CD4-positive, alpha-beta T cell (primary cell): Measurements from ENCODE around the gene COL16A1. TPM values are rescaled to one million over a fixed set of nuclear protein-coding genes. Genes with fewer than 3 reads are reported as not detected.

Experiments used
- ATAC-seq: fragments of 200-7000 bp; cut with Tn5 transposase; one replicate; pipeline ENCODE4 v1.10.0; 2022; ENCODE audit warnings: mild to moderate bottlenecking; ENCODE audit not compliant: poor library complexity
- CTCF ChIA-PET: fragments of 350-600 bp; sonication (Branson Sonifier 250); formaldehyde crosslinking; loops from one replicate; lab custom pipeline; 2021; ENCODE audit warnings: antibody characterized with exemption, inconsistent platforms; lab: Charles Lee
- POLR2A ChIA-PET: fragments of 350-600 bp; sonication (Branson Sonifier 250); formaldehyde crosslinking; loops from one replicate; lab custom pipeline; 2021; ENCODE audit warnings: antibody characterized with exemption, inconsistent platforms; lab: Charles Lee
- DNase-seq, 14 experiments: peaks; one replicate each; pipeline ENCODE4 v3.0.0-alpha.2; 2013 to 2020; ENCODE audit warnings: mixed read lengths in 2 of 14
- H3K27ac ChIP-seq, 2 donors: one replicate each; pipeline versions ENCODE4 v1.5.1 to v1.7.0; 2013; ENCODE audit warnings: low read length in 2 of 2, low read depth in 1 of 2, mild to moderate bottlenecking in 1 of 2
- H3K27me3 ChIP-seq, 2 experiments: 1 replicate in 1 of 2; 2 replicates in 1 of 2; pipeline versions ENCODE4 v1.6.1 to v1.7.0; 2013; ENCODE audit warnings: low read length in 2 of 2, control low read depth in 1 of 2, mild to moderate bottlenecking in 1 of 2, moderate library complexity in 1 of 2; ENCODE audit not compliant: insufficient read depth in 2 of 2, control insufficient read depth in 1 of 2
- H3K36me3 ChIP-seq: one replicate; pipeline ENCODE4 v1.6.1; 2013; ENCODE audit warnings: low read length, control low read depth; ENCODE audit not compliant: insufficient read depth
- H3K4me1 ChIP-seq: one replicate; pipeline ENCODE4 v1.6.1; 2013; ENCODE audit warnings: low read length, control low read depth; ENCODE audit not compliant: insufficient read depth
- H3K4me3 ChIP-seq: one replicate; pipeline ENCODE4 v1.5.1; 2013; ENCODE audit warnings: mild to moderate bottlenecking, low read length, moderate library complexity
- H3K9me3 ChIP-seq, 2 experiments: 1 replicate in 1 of 2; 2 replicates in 1 of 2; pipeline versions ENCODE4 v1.6.1 to v1.7.0; 2013; ENCODE audit warnings: low read length in 2 of 2, mild to moderate bottlenecking in 2 of 2, control low read depth in 1 of 2, moderate library complexity in 1 of 2; ENCODE audit not compliant: control insufficient read depth in 1 of 2, insufficient read depth in 1 of 2
- H3K27ac Mint-ChIP-seq: one replicate; pipeline ENCODE4 v1.8.0; 2020; ENCODE audit warnings: mixed read lengths
- H3K27me3 Mint-ChIP-seq: one replicate; pipeline ENCODE4 v1.8.0; 2021; ENCODE audit warnings: mixed read lengths
- H3K36me3 Mint-ChIP-seq: one replicate; pipeline ENCODE4 v1.8.0; 2021; ENCODE audit warnings: low read depth, mixed read lengths
- H3K4me1 Mint-ChIP-seq: one replicate; pipeline ENCODE4 v1.8.0; 2021; ENCODE audit warnings: low read depth, mixed read lengths
- H3K4me3 Mint-ChIP-seq: one replicate; pipeline ENCODE4 v1.8.0; 2020; ENCODE audit warnings: mild to moderate bottlenecking, mixed read lengths
- H3K9me3 Mint-ChIP-seq: one replicate; pipeline ENCODE4 v1.8.0; 2020; ENCODE audit warnings: mixed read lengths
- intact Hi-C, 2 experiments: fragments of 100-400 bp; cut with DNase I in 1 of 2; cut with micrococcal nuclease in 1 of 2; formaldehyde crosslinking; loops; one replicate each; pipeline versions ENCODE4 v1.15.1 to v1.9.0; 2023 to 2025; cut with DNase I, micrococcal nuclease
- total RNA-seq, 174 experiments: library from RNA in 2 of 174; stranded (reverse) in 2 of 174; gene quantifications; one replicate each; pipeline ENCODE4 v1.2.3 and lab custom pipeline; 2021 to 2026
- TF ChIP-seq, protein P1 (sequence below): fragments of 200-600 bp; IDR thresholded peaks from one replicate; pipeline ENCODE4 v1.8.0; 2022; ENCODE audit warnings: antibody characterized with exemption, mild to moderate bottlenecking

The COL16A1 gene
- total RNA-seq, 2 experiments from 2014 or later = not detected

DNA sequence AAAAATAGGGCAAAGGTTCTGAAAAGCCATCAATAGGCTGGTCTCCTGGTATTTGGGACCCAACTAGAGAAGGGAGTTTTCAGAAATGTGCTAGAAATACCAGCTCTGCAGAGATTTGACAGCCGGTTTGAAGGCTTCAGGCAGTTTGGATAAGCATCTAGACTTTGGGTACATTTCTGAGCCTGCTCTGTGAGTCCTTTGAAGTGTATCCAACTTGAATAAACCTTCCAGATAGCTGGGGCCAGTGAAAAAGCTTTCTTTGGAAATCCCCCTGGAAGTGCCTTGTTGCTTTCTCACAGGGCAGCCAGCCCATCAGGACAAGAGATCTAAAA is 52.8 kb downstream of the COL16A1 start:
- H3K4me1 ChIP-seq = peaks cover 2% of the 10 kb centered on the region
- DNase-seq (no peak), ATAC-seq (no peak)
- no peaks in the 10 kb centered on the region for H3K36me3 ChIP-seq
- ChIA-PET POLR2A (interaction anchor here (0.7 kb wide), 1 partner anchor 262 kb away, joined by 3 read pairs; no protein-coding TSS in a partner anchor), CTCF (interaction anchor here (1.3 kb wide), 1 partner anchor 138 kb away, joined by 3 read pairs; no protein-coding TSS in a partner anchor)
- H3K9me3 ChIP-seq = peaks cover 0 to 4% of the 10 kb centered on the region in 2 experiments
- no peaks in the 10 kb centered on the region for H3K27me3 ChIP-seq
- Mint-ChIP-seq H3K27ac (no peak overlapping the region), H3K27me3 (no peaks in the 10 kb centered on the region), H3K4me1 (peaks cover under 1% of the 10 kb centered on the region), H3K36me3 (no peaks in the 10 kb centered on the region), H3K9me3 (no peaks in the 10 kb centered on the region), H3K4me3 (no peak overlapping the region)
- intact Hi-C loops = no loop called here
- TF ChIP-seq, protein P1, sequence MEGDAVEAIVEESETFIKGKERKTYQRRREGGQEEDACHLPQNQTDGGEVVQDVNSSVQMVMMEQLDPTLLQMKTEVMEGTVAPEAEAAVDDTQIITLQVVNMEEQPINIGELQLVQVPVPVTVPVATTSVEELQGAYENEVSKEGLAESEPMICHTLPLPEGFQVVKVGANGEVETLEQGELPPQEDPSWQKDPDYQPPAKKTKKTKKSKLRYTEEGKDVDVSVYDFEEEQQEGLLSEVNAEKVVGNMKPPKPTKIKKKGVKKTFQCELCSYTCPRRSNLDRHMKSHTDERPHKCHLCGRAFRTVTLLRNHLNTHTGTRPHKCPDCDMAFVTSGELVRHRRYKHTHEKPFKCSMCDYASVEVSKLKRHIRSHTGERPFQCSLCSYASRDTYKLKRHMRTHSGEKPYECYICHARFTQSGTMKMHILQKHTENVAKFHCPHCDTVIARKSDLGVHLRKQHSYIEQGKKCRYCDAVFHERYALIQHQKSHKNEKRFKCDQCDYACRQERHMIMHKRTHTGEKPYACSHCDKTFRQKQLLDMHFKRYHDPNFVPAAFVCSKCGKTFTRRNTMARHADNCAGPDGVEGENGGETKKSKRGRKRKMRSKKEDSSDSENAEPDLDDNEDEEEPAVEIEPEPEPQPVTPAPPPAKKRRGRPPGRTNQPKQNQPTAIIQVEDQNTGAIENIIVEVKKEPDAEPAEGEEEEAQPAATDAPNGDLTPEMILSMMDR = no peak
- H3K27ac ChIP-seq = no peak overlapping the region
- H3K4me3 ChIP-seq = no peak overlapping the region

DNA sequence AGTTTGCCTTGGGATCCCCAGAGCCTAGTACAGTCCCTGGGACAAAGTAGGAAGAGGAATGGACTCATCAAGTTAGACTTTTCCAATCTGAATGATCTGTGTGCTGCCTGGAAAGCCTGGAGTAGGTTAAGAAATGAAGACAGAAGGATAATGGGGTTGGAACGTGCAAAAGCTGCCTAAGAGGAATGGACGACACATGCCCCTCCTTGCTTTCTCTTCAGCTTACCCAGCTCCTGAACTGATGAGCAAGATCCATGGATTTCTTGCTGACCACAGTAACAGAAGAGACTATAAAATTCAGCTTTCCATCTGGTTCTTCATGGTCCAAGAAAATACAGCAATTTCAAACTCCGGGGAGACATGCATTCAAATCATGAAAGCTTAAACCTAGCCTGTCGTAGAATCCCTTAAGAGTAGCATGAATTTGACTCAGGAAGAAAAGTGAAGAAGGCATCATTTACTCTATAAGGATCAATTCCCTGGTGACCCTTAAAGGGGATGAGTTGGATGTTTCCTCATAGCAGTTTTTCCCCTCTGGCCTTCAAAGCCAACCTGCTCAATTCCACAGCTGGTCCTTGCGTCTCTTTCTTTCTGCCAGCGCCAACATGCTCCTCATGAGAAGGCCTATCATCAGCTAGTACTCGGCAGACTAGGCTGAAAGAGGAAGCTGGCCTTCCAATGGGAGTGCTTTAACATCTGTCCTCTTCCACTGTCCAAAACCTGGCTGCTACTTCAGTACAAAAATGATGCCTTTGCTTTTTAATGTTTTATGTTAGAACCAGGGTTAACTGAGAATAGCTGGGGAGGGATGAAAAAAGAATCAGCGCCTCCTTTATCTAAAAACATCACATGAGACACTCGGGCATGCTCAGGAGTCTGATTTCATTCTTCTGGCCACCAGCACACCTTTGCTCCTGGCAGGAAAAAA is 53.4 kb downstream of the COL16A1 start:
- TF ChIP-seq, protein P1 = no peak
- ChIA-PET POLR2A (interaction anchor here (0.7 kb wide), 1 partner anchor 262 kb away, joined by 3 read pairs; no protein-coding TSS in a partner anchor), CTCF (interaction anchor here (1.3 kb wide), 1 partner anchor 138 kb away, joined by 3 read pairs; no protein-coding TSS in a partner anchor)
- Histone ChIP-seq H3K4me1 (peaks cover 8% of the 10 kb centered on the region), H3K9me3 (peaks cover 0 to 4% of the 10 kb centered on the region in 2 experiments), H3K36me3 (no peaks in the 10 kb centered on the region), H3K4me3 (no peak overlapping the region), H3K27me3 (no peaks in the 10 kb centered on the region), H3K27ac (no peak overlapping the region)
- intact Hi-C loops = no loop called here
- Mint-ChIP-seq H3K4me1 (peaks cover 7% of the 10 kb centered on the region), H3K4me3 (no peak overlapping the region), H3K27ac (no peak overlapping the region), H3K36me3 (no peaks in the 10 kb centered on the region), H3K9me3 (no peaks in the 10 kb centered on the region), H3K27me3 (no peaks in the 10 kb centered on the region)
- no peak for ATAC-seq
- no peak for DNase-seq

DNA sequence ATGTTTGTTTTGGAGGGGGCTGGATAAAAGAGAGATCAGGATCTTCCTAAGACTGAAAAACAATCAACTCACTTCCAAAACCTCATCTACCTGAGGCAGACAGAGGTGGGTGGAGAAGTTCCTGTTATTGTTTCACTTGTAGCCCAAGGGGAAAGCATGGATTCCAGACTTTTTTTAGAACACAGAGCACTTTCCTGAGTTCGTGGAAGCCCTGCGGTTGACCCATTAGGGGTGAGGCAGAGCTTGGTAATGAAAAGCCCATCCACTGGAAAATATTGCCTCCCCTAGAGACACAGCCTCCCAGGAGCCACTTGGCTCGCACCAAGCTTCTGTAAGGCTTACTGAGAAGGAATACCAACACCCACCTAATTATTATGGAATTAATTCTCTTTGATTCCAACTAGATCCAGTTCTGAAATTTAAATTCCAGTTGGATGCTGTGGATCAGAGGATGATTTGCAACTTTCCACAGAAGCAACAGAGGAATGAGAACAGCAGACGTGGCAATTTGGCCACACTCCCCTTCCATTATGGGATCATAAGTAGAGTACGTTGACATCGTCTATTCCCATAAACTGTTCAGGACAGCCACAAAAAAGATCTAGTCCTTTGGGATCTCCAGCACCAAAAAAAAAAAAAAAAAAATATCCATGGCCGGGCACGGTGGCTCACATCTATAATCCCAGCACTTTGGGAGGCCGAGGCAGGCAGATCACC is 55.0 kb downstream of the COL16A1 start:
- no peaks in the 10 kb centered on the region for H3K36me3 ChIP-seq
- H3K9me3 ChIP-seq = peaks cover 0 to under 1% of the 10 kb centered on the region in 2 experiments
- H3K27ac Mint-ChIP-seq = no peak overlapping the region
- no peak for DNase-seq
- H3K4me1 ChIP-seq = peaks cover 20% of the 10 kb centered on the region
- ChIA-PET CTCF (no interaction called here), POLR2A (no interaction called here)
- no peaks in the 10 kb centered on the region for H3K9me3 Mint-ChIP-seq
- no peak overlapping the region for H3K27ac ChIP-seq
- peaks cover 14% of the 10 kb centered on the region for H3K36me3 Mint-ChIP-seq
- no peak overlapping the region for H3K4me3 Mint-ChIP-seq
- no peak for ATAC-seq
- intact Hi-C loops = loop anchor here in 1 of 2 experiments (5.0 to 10.0 kb wide), 9 partner anchors 354 to 1536 kb away; partner anchors contain the start of genes BSDC1, CCDC28B, DCDC2B and IQCC
- H3K4me1 Mint-ChIP-seq = peaks cover 23% of the 10 kb centered on the region
- TF ChIP-seq, protein P1 = no peak
- no peaks in the 10 kb centered on the region for H3K27me3 ChIP-seq
- H3K27me3 Mint-ChIP-seq = no peaks in the 10 kb centered on the region
- no peak overlapping the region for H3K4me3 ChIP-seq
